Measurements from ENCODE around the gene BLM.

Gene BLM

GRCh38 chr15:90701048-90701447 lies 16.1 kb upstream of the BLM start:
- H3K36me3 ChIP-seq (ENCODE audit: control insufficient read depth in 1 of 2, insufficient read depth in 2 of 2, low read depth in 1 of 2, low read length in 2 of 2), result no peaks in the 10 kb centered on the region
- H2BK5ac ChIP-seq (ENCODE audit: low read depth, low read length, poor library complexity, severe bottlenecking), result no peak overlapping the region
- H3K9ac ChIP-seq (ENCODE audit: low read length), result no peak overlapping the region
- H3K4ac ChIP-seq (ENCODE audit: low read depth in 1 of 2, low read length in 2 of 2), result no peak overlapping the region
- H3K4me1 ChIP-seq (ENCODE audit: control insufficient read depth, insufficient read depth, low read depth, low read length), result no peaks in the 10 kb centered on the region
- no peak overlapping the region for H3K23ac ChIP-seq (ENCODE audit: low read length in 2 of 2)
- no peak overlapping the region for H2BK12ac ChIP-seq (ENCODE audit: low read length in 2 of 2)
- no peak overlapping the region for H2BK15ac ChIP-seq (ENCODE audit: low read depth, poor library complexity, severe bottlenecking)
- 94% methylated on average over 1 of the region's 2 CpGs for WGBS
- H3K79me1 ChIP-seq (replicated peaks; ENCODE audit: low read length, poor library complexity, severe bottlenecking), result no peaks in the 10 kb centered on the region
- H3K27me3 ChIP-seq (ENCODE audit: control insufficient read depth in 1 of 2, insufficient read depth in 1 of 2, low read length in 2 of 2), result no peaks in the 10 kb centered on the region
- no peak overlapping the region for H3K27ac ChIP-seq (ENCODE audit: low read length, poor library complexity, severe bottlenecking)
- no peak overlapping the region for H3K4me2 ChIP-seq (ENCODE audit: low read length, poor library complexity, severe bottlenecking)
- no peak overlapping the region for H3K4me3 ChIP-seq (ENCODE audit: insufficient read depth in 1 of 2, low read depth in 1 of 2, low read length in 2 of 2)
- H2BK120ac ChIP-seq (ENCODE audit: low read depth, low read length), result no peak overlapping the region
- H3K9me3 ChIP-seq (ENCODE audit: control insufficient read depth, low read length), result no peaks in the 10 kb centered on the region
- no peak for DNase-seq
- no peak overlapping the region for H2AFZ ChIP-seq (ENCODE audit: low read depth, low read length)
- H2AK5ac ChIP-seq (ENCODE audit: low read length, severe bottlenecking), result no peak overlapping the region
- no peak overlapping the region for H3K18ac ChIP-seq (ENCODE audit: low read depth in 1 of 2, low read length in 2 of 2)
- no peak overlapping the region for H3K14ac ChIP-seq (ENCODE audit: low read length in 2 of 2)
- no peak overlapping the region for H4K91ac ChIP-seq (ENCODE audit: low read length)
- no peak overlapping the region for H4K8ac ChIP-seq (ENCODE audit: low read length)

GRCh38 chr15:90701880-90702630 lies 15.1 kb upstream of the BLM start:
- Histone ChIP-seq H3K36me3 (ENCODE audit: control insufficient read depth in 1 of 2, insufficient read depth in 2 of 2, low read depth in 1 of 2, low read length in 2 of 2) (no peaks in the 10 kb centered on the region), H3K4me1 (ENCODE audit: control insufficient read depth, insufficient read depth, low read depth, low read length) (peaks cover 1% of the 10 kb centered on the region), H3K27ac (ENCODE audit: low read length, poor library complexity, severe bottlenecking) (no peak overlapping the region), H2AK5ac (ENCODE audit: low read length, severe bottlenecking) (no peak overlapping the region), H3K4me3 (ENCODE audit: insufficient read depth in 1 of 2, low read depth in 1 of 2, low read length in 2 of 2) (no peak overlapping the region), H3K9me3 (ENCODE audit: control insufficient read depth, low read length) (no peaks in the 10 kb centered on the region), H2BK15ac (ENCODE audit: low read depth, poor library complexity, severe bottlenecking) (no peak overlapping the region), H2BK5ac (ENCODE audit: low read depth, low read length, poor library complexity, severe bottlenecking) (no peak overlapping the region), H4K91ac (ENCODE audit: low read length) (no peak overlapping the region), H3K4me2 (ENCODE audit: low read length, poor library complexity, severe bottlenecking) (no peak overlapping the region), H2BK12ac (ENCODE audit: low read length in 2 of 2) (no peak overlapping the region), H4K8ac (ENCODE audit: low read length) (no peak overlapping the region), H3K18ac (ENCODE audit: low read depth in 1 of 2, low read length in 2 of 2) (no peak overlapping the region), H2BK120ac (ENCODE audit: low read depth, low read length) (no peak overlapping the region), H3K14ac (ENCODE audit: low read length in 2 of 2) (no peak overlapping the region), H3K79me1 (replicated peaks; ENCODE audit: low read length, poor library complexity, severe bottlenecking) (no peaks in the 10 kb centered on the region), H3K4ac (ENCODE audit: low read depth in 1 of 2, low read length in 2 of 2) (no peak overlapping the region), H2AFZ (ENCODE audit: low read depth, low read length) (no peak overlapping the region), H3K23ac (ENCODE audit: low read length in 2 of 2) (no peak overlapping the region), H3K27me3 (ENCODE audit: control insufficient read depth in 1 of 2, insufficient read depth in 1 of 2, low read length in 2 of 2) (no peaks in the 10 kb centered on the region), H3K9ac (ENCODE audit: low read length) (no peak overlapping the region)
- WGBS, result 90% methylated on average over 8 of the region's 9 CpGs
- no peak for DNase-seq

GRCh38 chr15:90703455-90703854 lies 13.7 kb upstream of the BLM start:
- Histone ChIP-seq H4K8ac (ENCODE audit: low read length) (no peak overlapping the region), H2AFZ (ENCODE audit: low read depth, low read length) (no peak overlapping the region), H3K36me3 (ENCODE audit: control insufficient read depth in 1 of 2, insufficient read depth in 2 of 2, low read depth in 1 of 2, low read length in 2 of 2) (no peaks in the 10 kb centered on the region), H2BK12ac (ENCODE audit: low read length in 2 of 2) (no peak overlapping the region), H3K18ac (ENCODE audit: low read depth in 1 of 2, low read length in 2 of 2) (no peak overlapping the region), H3K23ac (ENCODE audit: low read length in 2 of 2) (no peak overlapping the region), H2BK15ac (ENCODE audit: low read depth, poor library complexity, severe bottlenecking) (no peak overlapping the region), H3K27ac (ENCODE audit: low read length, poor library complexity, severe bottlenecking) (no peak overlapping the region), H2BK120ac (ENCODE audit: low read depth, low read length) (no peak overlapping the region), H2BK5ac (ENCODE audit: low read depth, low read length, poor library complexity, severe bottlenecking) (no peak overlapping the region), H3K9me3 (ENCODE audit: control insufficient read depth, low read length) (no peaks in the 10 kb centered on the region), H3K9ac (ENCODE audit: low read length) (no peak overlapping the region), H2AK5ac (ENCODE audit: low read length, severe bottlenecking) (no peak overlapping the region), H3K4me2 (ENCODE audit: low read length, poor library complexity, severe bottlenecking) (no peak overlapping the region), H3K4me3 (ENCODE audit: insufficient read depth in 1 of 2, low read depth in 1 of 2, low read length in 2 of 2) (no peak overlapping the region), H3K4ac (ENCODE audit: low read depth in 1 of 2, low read length in 2 of 2) (no peak overlapping the region), H3K4me1 (ENCODE audit: control insufficient read depth, insufficient read depth, low read depth, low read length) (peaks cover 1% of the 10 kb centered on the region), H3K14ac (ENCODE audit: low read length in 2 of 2) (no peak overlapping the region), H4K91ac (ENCODE audit: low read length) (no peak overlapping the region), H3K27me3 (ENCODE audit: control insufficient read depth in 1 of 2, insufficient read depth in 1 of 2, low read length in 2 of 2) (no peaks in the 10 kb centered on the region), H3K79me1 (replicated peaks; ENCODE audit: low read length, poor library complexity, severe bottlenecking) (no peaks in the 10 kb centered on the region)
- DNase-seq, result no peak
- 92% methylated on average over 3 of the region's 5 CpGs for WGBS

DNA sequence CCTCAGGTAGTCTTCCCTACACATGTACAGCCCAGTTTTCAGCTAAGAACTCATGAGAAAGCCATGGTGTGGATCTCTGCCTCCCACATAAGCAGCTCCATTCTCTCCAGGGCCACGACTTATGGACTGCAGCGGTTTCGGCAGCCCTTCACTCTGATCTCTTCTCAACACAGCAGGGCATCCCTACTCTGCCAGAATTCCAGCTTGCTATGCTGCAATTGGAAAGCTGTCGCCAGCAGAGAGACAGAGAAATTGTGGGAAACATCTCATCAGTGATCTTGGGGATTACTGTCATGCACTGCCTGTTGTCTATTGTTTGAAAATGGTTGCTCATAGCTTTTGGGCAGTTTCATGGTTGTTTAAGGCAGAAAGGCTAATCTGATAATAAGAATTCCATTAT lies 11.9 kb upstream of the BLM start:
- Histone ChIP-seq H3K4me1 (ENCODE audit: control insufficient read depth, insufficient read depth, low read depth, low read length) (peaks cover 1% of the 10 kb centered on the region), H3K36me3 (ENCODE audit: control insufficient read depth in 1 of 2, insufficient read depth in 2 of 2, low read depth in 1 of 2, low read length in 2 of 2) (no peaks in the 10 kb centered on the region), H3K4ac (ENCODE audit: low read depth in 1 of 2, low read length in 2 of 2) (no peak overlapping the region), H3K4me3 (ENCODE audit: insufficient read depth in 1 of 2, low read depth in 1 of 2, low read length in 2 of 2) (no peak overlapping the region), H3K14ac (ENCODE audit: low read length in 2 of 2) (no peak overlapping the region), H2BK15ac (ENCODE audit: low read depth, poor library complexity, severe bottlenecking) (no peak overlapping the region), H3K4me2 (ENCODE audit: low read length, poor library complexity, severe bottlenecking) (no peak overlapping the region), H3K23ac (ENCODE audit: low read length in 2 of 2) (no peak overlapping the region), H3K27me3 (ENCODE audit: control insufficient read depth in 1 of 2, insufficient read depth in 1 of 2, low read length in 2 of 2) (no peaks in the 10 kb centered on the region), H2AK5ac (ENCODE audit: low read length, severe bottlenecking) (no peak overlapping the region), H2BK5ac (ENCODE audit: low read depth, low read length, poor library complexity, severe bottlenecking) (no peak overlapping the region), H2AFZ (ENCODE audit: low read depth, low read length) (no peak overlapping the region), H2BK12ac (ENCODE audit: low read length in 2 of 2) (no peak overlapping the region), H3K9me3 (ENCODE audit: control insufficient read depth, low read length) (no peaks in the 10 kb centered on the region), H2BK120ac (ENCODE audit: low read depth, low read length) (no peak overlapping the region), H3K79me1 (replicated peaks; ENCODE audit: low read length, poor library complexity, severe bottlenecking) (no peaks in the 10 kb centered on the region), H3K27ac (ENCODE audit: low read length, poor library complexity, severe bottlenecking) (no peak overlapping the region), H4K91ac (ENCODE audit: low read length) (no peak overlapping the region), H3K9ac (ENCODE audit: low read length) (no peak overlapping the region), H4K8ac (ENCODE audit: low read length) (no peak overlapping the region), H3K18ac (ENCODE audit: low read depth in 1 of 2, low read length in 2 of 2) (no peak overlapping the region)
- no peak for DNase-seq
- WGBS, result 96% methylated on average over 4 of the region's 4 CpGs

Data from mesenchymal stem cell (in vitro differentiated cells and primary cell).